Measurements from ENCODE around the gene CELF4. TPM values are rescaled to one million over a fixed set of nuclear protein-coding genes. Genes with fewer than 3 reads are reported as not detected.

Gene CELF4
- total and polyA plus RNA-seq, 7 donors: 0.60 to 5.0 (median 1.8) TPM; not detected in 1

- H3K27me3 ChIP-seq: no peaks in the 10 kb centered on the region
- H3K4me1 ChIP-seq: no peaks in the 10 kb centered on the region
- intact Hi-C loops (cut with DNase I): no loop called here
- 77 to 80% methylated on average over 16 of the region's 16 CpGs for WGBS, 2 donors
- H3K36me3 ChIP-seq: no peaks in the 10 kb centered on the region
- no peak overlapping the region for H3K4me3 ChIP-seq
- H3K9me3 ChIP-seq: no peaks in the 10 kb centered on the region
- DNase-seq: no peak
- no peak overlapping the region for H3K27ac ChIP-seq
- TF ChIP-seq EP300 (IDR thresholded peaks at IDR 0.05) (no peak), POLR2A (IDR thresholded peaks at IDR 0.05) (no peak), POLR2AphosphoS5 (IDR thresholded peaks at IDR 0.05) (no peak)
- TF ChIP-seq, protein P1, sequence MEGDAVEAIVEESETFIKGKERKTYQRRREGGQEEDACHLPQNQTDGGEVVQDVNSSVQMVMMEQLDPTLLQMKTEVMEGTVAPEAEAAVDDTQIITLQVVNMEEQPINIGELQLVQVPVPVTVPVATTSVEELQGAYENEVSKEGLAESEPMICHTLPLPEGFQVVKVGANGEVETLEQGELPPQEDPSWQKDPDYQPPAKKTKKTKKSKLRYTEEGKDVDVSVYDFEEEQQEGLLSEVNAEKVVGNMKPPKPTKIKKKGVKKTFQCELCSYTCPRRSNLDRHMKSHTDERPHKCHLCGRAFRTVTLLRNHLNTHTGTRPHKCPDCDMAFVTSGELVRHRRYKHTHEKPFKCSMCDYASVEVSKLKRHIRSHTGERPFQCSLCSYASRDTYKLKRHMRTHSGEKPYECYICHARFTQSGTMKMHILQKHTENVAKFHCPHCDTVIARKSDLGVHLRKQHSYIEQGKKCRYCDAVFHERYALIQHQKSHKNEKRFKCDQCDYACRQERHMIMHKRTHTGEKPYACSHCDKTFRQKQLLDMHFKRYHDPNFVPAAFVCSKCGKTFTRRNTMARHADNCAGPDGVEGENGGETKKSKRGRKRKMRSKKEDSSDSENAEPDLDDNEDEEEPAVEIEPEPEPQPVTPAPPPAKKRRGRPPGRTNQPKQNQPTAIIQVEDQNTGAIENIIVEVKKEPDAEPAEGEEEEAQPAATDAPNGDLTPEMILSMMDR (IDR thresholded peaks at IDR 0.05): no peak
These were observed 144.1 kb downstream of the CELF4 start for GRCh38 chr18:37421341-37422077.

GRCh38 chr18:37420315-37420880 is 145.2 kb downstream of the CELF4 start:
- Histone ChIP-seq H3K27ac (no peak overlapping the region), H3K4me1 (no peaks in the 10 kb centered on the region), H3K36me3 (no peaks in the 10 kb centered on the region), H3K9me3 (no peaks in the 10 kb centered on the region), H3K27me3 (no peaks in the 10 kb centered on the region), H3K4me3 (no peak overlapping the region)
- WGBS, 2 donors: 79 to 87% methylated on average over 7 of the region's 7 CpGs
- TF ChIP-seq POLR2A (IDR thresholded peaks at IDR 0.05) (no peak), POLR2AphosphoS5 (IDR thresholded peaks at IDR 0.05) (no peak)
- intact Hi-C loops (cut with DNase I): no loop called here
- DNase-seq: no peak

DNA sequence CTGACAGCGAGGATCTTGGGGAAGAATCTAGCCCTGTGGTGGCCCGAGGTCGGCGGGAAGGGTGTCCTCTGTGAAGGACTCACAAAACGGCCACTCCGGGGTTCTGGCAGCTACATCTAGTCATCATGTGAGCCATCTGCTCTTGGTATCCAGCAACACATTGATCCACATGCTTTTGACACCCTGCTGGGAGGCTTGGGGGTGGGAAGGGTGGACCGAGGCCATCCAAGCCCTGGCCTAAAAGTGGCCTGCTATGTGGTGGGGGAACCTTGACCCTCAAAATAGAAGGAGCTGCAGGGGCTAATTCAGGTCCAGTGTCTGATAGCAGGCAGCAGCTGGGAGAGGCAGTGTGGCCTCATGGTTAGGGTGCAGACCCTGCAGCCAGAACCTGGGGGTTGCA is 145.7 kb downstream of the CELF4 start:
- intact Hi-C loops (cut with DNase I): no loop called here
- no peak for DNase-seq

GRCh38 chr18:37419315-37419714 is 146.3 kb downstream of the CELF4 start:
- Histone ChIP-seq H3K27me3 (no peaks in the 10 kb centered on the region), H3K27ac (no peak overlapping the region), H3K9me3 (no peaks in the 10 kb centered on the region), H3K4me1 (no peaks in the 10 kb centered on the region), H3K4me3 (no peak overlapping the region), H3K36me3 (no peaks in the 10 kb centered on the region)
- intact Hi-C loops (cut with DNase I): no loop called here
- 65 to 86% methylated on average over 7 of the region's 7 CpGs for WGBS, 2 donors
- no peak for DNase-seq
- TF ChIP-seq EP300 (IDR thresholded peaks at IDR 0.05): no peak
- no peak for TF ChIP-seq POLR2A (IDR thresholded peaks at IDR 0.05)
- TF ChIP-seq POLR2AphosphoS5 (IDR thresholded peaks at IDR 0.05): no peak
- TF ChIP-seq, protein P1 (IDR thresholded peaks at IDR 0.05): no peak

More for the DNA sequence above, 145.7 kb downstream of the CELF4 start:
- H3K4me3 ChIP-seq: no peak overlapping the region
- H3K36me3 ChIP-seq: no peaks in the 10 kb centered on the region
- no peaks in the 10 kb centered on the region for H3K4me1 ChIP-seq
- WGBS, 2 donors: 77 to 88% methylated on average over 7 of the region's 7 CpGs
- no peak overlapping the region for H3K27ac ChIP-seq
- H3K27me3 ChIP-seq: no peaks in the 10 kb centered on the region
- TF ChIP-seq EP300 (IDR thresholded peaks at IDR 0.05) (no peak), POLR2A (IDR thresholded peaks at IDR 0.05) (no peak), POLR2AphosphoS5 (IDR thresholded peaks at IDR 0.05) (no peak)
- TF ChIP-seq, protein P1 (IDR thresholded peaks at IDR 0.05): no peak
- H3K9me3 ChIP-seq: no peaks in the 10 kb centered on the region

GRCh38 chr18:37414816-37415215 is 150.8 kb downstream of the CELF4 start:
- WGBS, 2 donors: 93 to 98% methylated on average over 1 of the region's 1 CpG
- TF ChIP-seq, protein P1 (IDR thresholded peaks at IDR 0.05): no peak
- TF ChIP-seq EP300 (IDR thresholded peaks at IDR 0.05) (no peak), POLR2AphosphoS5 (IDR thresholded peaks at IDR 0.05) (no peak), POLR2A (IDR thresholded peaks at IDR 0.05) (no peak)
- no peak for DNase-seq
- Histone ChIP-seq H3K9me3 (no peaks in the 10 kb centered on the region), H3K27me3 (no peaks in the 10 kb centered on the region), H3K27ac (no peak overlapping the region), H3K36me3 (no peaks in the 10 kb centered on the region), H3K4me1 (no peaks in the 10 kb centered on the region), H3K4me3 (no peak overlapping the region)
- intact Hi-C loops (cut with DNase I): no loop called here
